ENCODE data around the gene FADS3. TPM values are rescaled to one million over a fixed set of nuclear protein-coding genes. Genes with fewer than 3 reads are reported as not detected.

Gene FADS3
- total and polyA plus RNA-seq, 2 of the 4 experiments (the other 2 are of a cell fraction) = 54.5 to 110 TPM

GRCh38 chr11:61861634-61862033 is 29.7 kb downstream of the FADS3 start:
- intact Hi-C loops (cut with micrococcal nuclease) = no loop called here
- Histone ChIP-seq H3K23ac (ENCODE audit: low read depth, low read length) (no peak overlapping the region), H2BK20ac (ENCODE audit: low read depth, low read length) (no peak overlapping the region), H3K4me2 (ENCODE audit: low read depth, low read length) (no peak overlapping the region), H3K4ac (ENCODE audit: low read depth, low read length) (no peak overlapping the region), H3K36me3 (ENCODE audit: control insufficient read depth, insufficient read depth, low read length) (peaks cover 54% of the 10 kb centered on the region), H4K8ac (ENCODE audit: low read depth in 2 of 2, low read length in 2 of 2) (no peak overlapping the region), H3K27ac (ENCODE audit: insufficient read depth, low read length) (no peak overlapping the region), H2BK5ac (ENCODE audit: low read depth, low read length, poor library complexity, severe bottlenecking) (no peak overlapping the region), H4K91ac (ENCODE audit: insufficient read depth, low read depth, low read length) (no peak overlapping the region), H2BK120ac (ENCODE audit: low read depth, low read length) (no peak overlapping the region), H3K9me3 (ENCODE audit: control insufficient read depth, insufficient read depth, low read length) (no peaks in the 10 kb centered on the region), H3K4me1 (ENCODE audit: control insufficient read depth, insufficient read depth, low read length) (no peaks in the 10 kb centered on the region), H3K27me3 (ENCODE audit: control insufficient read depth, insufficient read depth, low read length) (no peaks in the 10 kb centered on the region), H3K18ac (ENCODE audit: low read depth, low read length) (no peak overlapping the region), H3K14ac (replicated peaks; ENCODE audit: low read depth, low read length) (no peak overlapping the region), H2AK9ac (replicated peaks; ENCODE audit: low read depth, low read length, poor library complexity) (peak overlapping the region; percentile 29), H2BK15ac (ENCODE audit: low read depth, low read length) (no peak overlapping the region), H2AFZ (replicated peaks; ENCODE audit: low read length, poor library complexity) (no peak overlapping the region), H4K20me1 (ENCODE audit: insufficient read depth, low read length) (no peaks in the 10 kb centered on the region), H3K56ac (ENCODE audit: extremely low read depth, insufficient read depth, low read length) (no peak overlapping the region), H4K5ac (ENCODE audit: low read depth, low read length) (no peak overlapping the region), H3K9me1 (ENCODE audit: insufficient read depth, low read length) (no peaks in the 10 kb centered on the region), H2AK5ac (ENCODE audit: low read depth, low read length) (no peak overlapping the region), H3K4me3 (ENCODE audit: insufficient read depth, low read depth, low read length) (no peak overlapping the region), H3K9ac (ENCODE audit: low read depth, low read length) (no peak overlapping the region), H3K79me1 (ENCODE audit: low read depth in 1 of 2, low read length in 2 of 2) (no peaks in the 10 kb centered on the region)
- no peak for DNase-seq
- 90% methylated on average over 5 of the region's 9 CpGs; no CpG with 5 or more reads in 1 of the 2 experiments for whole genome bisulfite sequencing, 2 experiments (ENCODE audit: extremely low coverage in 2 of 2, insufficient read length in 1 of 2)
- TF ChIP-seq SMC3 (IDR thresholded peaks at IDR 0.05; ENCODE audit: low read depth, low read length) (no peak), CEBPB (IDR thresholded peaks at IDR 0.05; ENCODE audit: low read depth, low read length) (no peak), USF2 (IDR thresholded peaks at IDR 0.05; ENCODE audit: low read depth, low read length) (no peak), RCOR1 (IDR thresholded peaks at IDR 0.05; ENCODE audit: insufficient replicate concordance, low read length) (no peak), POLR2A (IDR thresholded peaks at IDR 0.05; ENCODE audit: low read depth, low read length) (no peak), RFX5 (IDR thresholded peaks at IDR 0.05; ENCODE audit: low read depth, low read length) (no peak), MXI1 (IDR thresholded peaks at IDR 0.05; ENCODE audit: borderline replicate concordance, low read depth, low read length) (no peak), BHLHE40 (IDR thresholded peaks at IDR 0.05; ENCODE audit: low read depth, low read length) (no peak), FOS (IDR thresholded peaks at IDR 0.05; ENCODE audit: low read depth, low read length) (no peak), MAZ (IDR thresholded peaks at IDR 0.05; ENCODE audit: borderline replicate concordance, low read depth, low read length) (no peak), RAD21 (IDR thresholded peaks at IDR 0.05; ENCODE audit: low read length) (no peak), MAFK (IDR thresholded peaks at IDR 0.05; ENCODE audit: low read depth, low read length) (no peak), CHD1 (IDR thresholded peaks at IDR 0.05; ENCODE audit: low read depth, low read length) (no peak)
- TF ChIP-seq, protein P1, sequence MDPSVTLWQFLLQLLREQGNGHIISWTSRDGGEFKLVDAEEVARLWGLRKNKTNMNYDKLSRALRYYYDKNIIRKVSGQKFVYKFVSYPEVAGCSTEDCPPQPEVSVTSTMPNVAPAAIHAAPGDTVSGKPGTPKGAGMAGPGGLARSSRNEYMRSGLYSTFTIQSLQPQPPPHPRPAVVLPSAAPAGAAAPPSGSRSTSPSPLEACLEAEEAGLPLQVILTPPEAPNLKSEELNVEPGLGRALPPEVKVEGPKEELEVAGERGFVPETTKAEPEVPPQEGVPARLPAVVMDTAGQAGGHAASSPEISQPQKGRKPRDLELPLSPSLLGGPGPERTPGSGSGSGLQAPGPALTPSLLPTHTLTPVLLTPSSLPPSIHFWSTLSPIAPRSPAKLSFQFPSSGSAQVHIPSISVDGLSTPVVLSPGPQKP (IDR thresholded peaks at IDR 0.05; ENCODE audit: borderline replicate concordance, low read depth, low read length) = no peak
- ChIA-PET CTCF (no interaction called here), POLR2A (ENCODE audit: unreplicated experiment) (no interaction called here)
- dilution Hi-C loops (cut with HindIII; ENCODE audit: low sequenced_read_pairs, unreplicated experiment) = no loop called here
- ATAC-seq (ENCODE audit: low read depth) = no peak
- no TSS peak for BruUV-seq (replicated peaks)
- in situ Hi-C loops (cut with MboI; ENCODE audit: low sequenced_read_pairs) = loop anchor here (25.0 kb wide), 1 partner anchor 451 kb away; no protein-coding TSS in a partner anchor
